KMS-11 (cell line): ENCODE measurements around the gene LSM12.
A peak's percentile ranks its signal among the peaks of the same experiment; 100 is the strongest.

Experiments used
- H2AFZ ChIP-seq: fragments of 200-600 bp; sonication (generic); 2 replicates; pipeline ENCODE4 v1.6.1; 2016; ENCODE audit warnings: antibody characterized with exemption, mixed run types, low read depth
- H3K27ac ChIP-seq: fragments of 200-600 bp; sonication (generic); 2 replicates; pipeline ENCODE4 v1.6.1; 2016; ENCODE audit warnings: mild to moderate bottlenecking, mixed run types
- H3K27me3 ChIP-seq: fragments of 200-600 bp; sonication (generic); 2 replicates; pipeline ENCODE4 v1.6.1; 2017; ENCODE audit warnings: mild to moderate bottlenecking, low read depth, mixed run types, moderate library complexity; ENCODE audit not compliant: insufficient read depth
- H3K36me3 ChIP-seq: fragments of 200-600 bp; sonication (generic); 2 replicates; pipeline ENCODE4 v1.6.1; 2017; ENCODE audit warnings: mild to moderate bottlenecking, mixed run types; ENCODE audit not compliant: insufficient read depth
- H3K4me1 ChIP-seq: fragments of 200-600 bp; sonication (generic); 2 replicates; pipeline ENCODE4 v1.6.1; 2016; ENCODE audit warnings: mild to moderate bottlenecking, low read depth, mixed run types; ENCODE audit not compliant: poor library complexity, severe bottlenecking
- H3K4me2 ChIP-seq: fragments of 200-600 bp; sonication (generic); 2 replicates; pipeline ENCODE4 v1.7.0; 2016; ENCODE audit warnings: mild to moderate bottlenecking, mixed run types
- H3K4me3 ChIP-seq: fragments of 200-600 bp; sonication (generic); IDR thresholded peaks from 2 replicates; pipeline ENCODE4 v1.6.1; 2017; ENCODE audit warnings: low read depth, low read length, mixed read lengths; ENCODE audit not compliant: insufficient read depth
- H3K79me2 ChIP-seq: fragments of 200-600 bp; sonication (generic); 2 replicates; pipeline ENCODE4 v1.6.1; 2016; ENCODE audit warnings: low read depth, mixed run types; ENCODE audit not compliant: insufficient read depth
- H3K9ac ChIP-seq: fragments of 200-600 bp; sonication (generic); 2 replicates; pipeline ENCODE4 v1.6.1; 2016; ENCODE audit warnings: mild to moderate bottlenecking, mixed run types
- H4K20me1 ChIP-seq: fragments of 200-600 bp; sonication (generic); 2 replicates; pipeline ENCODE4 v1.6.1; 2016; ENCODE audit warnings: mild to moderate bottlenecking, mixed run types; ENCODE audit not compliant: insufficient read depth
- CTCF ChIP-seq: fragments of 200-600 bp; sonication (generic); conservative IDR thresholded peaks from 2 replicates; pipeline ENCODE4 v1.6.1; 2017; ENCODE audit warnings: low read depth, mild to moderate bottlenecking, antibody characterized with exemption, low read length, moderate library complexity, mixed read lengths

LSM12 gene

GRCh38 chr17:44014437-44015172 is 51.9 kb downstream of the LSM12 start, which contains the start of gene TMEM101:
Gene TMEM101, minus strand, starts transcription at chr17:44014963. Its CDS starts 11 bp downstream, at chr17:44014952.
- Histone ChIP-seq H3K4me2 (peak within 1 kb of the TSS; percentile 94), H2AFZ (peak within 1 kb of the TSS; percentile 90), H3K4me1 (peaks cover 26% of the 10 kb centered on the region), H3K27me3 (no peaks in the 10 kb centered on the region), H3K4me3 (no peak within 1 kb of the TSS), H4K20me1 (no peaks in the 10 kb centered on the region), H3K79me2 (no peaks in the 10 kb centered on the region; the same call in 1 of the 2 replicates), H3K9ac (peak within 1 kb of the TSS; percentile 81), H3K27ac (peak within 1 kb of the TSS; percentile 34; the same call in 1 of the 2 replicates), H3K36me3 (no peaks in the 10 kb centered on the region)
- TF ChIP-seq CTCF: no peak

- Histone ChIP-seq H3K9ac (peak overlapping the region; percentile 81), H3K4me2 (peak overlapping the region; percentile 94), H4K20me1 (no peaks in the 10 kb centered on the region), H3K27me3 (no peaks in the 10 kb centered on the region), H3K4me3 (no peak overlapping the region), H2AFZ (peak overlapping the region; percentile 90), H3K36me3 (no peaks in the 10 kb centered on the region), H3K79me2 (no peaks in the 10 kb centered on the region; the same call in 1 of the 2 replicates), H3K4me1 (peaks cover 29% of the 10 kb centered on the region), H3K27ac (no peak overlapping the region)
- TF ChIP-seq CTCF: no peak
Observed at GRCh38 chr17:44014133-44014436, 52.4 kb downstream of the LSM12 start.

- Histone ChIP-seq H3K27ac (no peak overlapping the region), H3K4me2 (no peak overlapping the region), H3K4me3 (no peak overlapping the region)
Observed at GRCh38 chr17:44012874-44013273, 53.6 kb downstream of the LSM12 start.

GRCh38 chr17:44012391-44012790 is 54.1 kb downstream of the LSM12 start:
- no peak for TF ChIP-seq CTCF
- Histone ChIP-seq H2AFZ (no peak overlapping the region), H4K20me1 (no peaks in the 10 kb centered on the region), H3K4me1 (peaks cover 37% of the 10 kb centered on the region), H3K4me3 (no peak overlapping the region), H3K27ac (no peak overlapping the region), H3K27me3 (no peaks in the 10 kb centered on the region), H3K36me3 (no peaks in the 10 kb centered on the region), H3K79me2 (no peaks in the 10 kb centered on the region; the same call in 1 of the 2 replicates), H3K9ac (no peak overlapping the region), H3K4me2 (no peak overlapping the region)

More at GRCh38 chr17:44012874-44013273, 53.6 kb downstream of the LSM12 start:
- Histone ChIP-seq H3K9ac (no peak overlapping the region), H3K27me3 (no peaks in the 10 kb centered on the region), H2AFZ (no peak overlapping the region), H3K4me1 (peaks cover 33% of the 10 kb centered on the region), H3K79me2 (no peaks in the 10 kb centered on the region; the same call in 1 of the 2 replicates), H3K36me3 (no peaks in the 10 kb centered on the region), H4K20me1 (no peaks in the 10 kb centered on the region)
- TF ChIP-seq CTCF: no peak
